Measurements from ENCODE around the gene TERT.

TERT gene

GRCh38 chr5:1245905-1246576 lies 48.8 kb downstream of the TERT start:
- Histone ChIP-seq H3K9ac (ENCODE audit: low read depth, low read length) (no peak overlapping the region), H3K36me3 (ENCODE audit: insufficient read depth, low read length) (no peaks in the 10 kb centered on the region), H3K9me3 (ENCODE audit: insufficient read depth, low read length, severe bottlenecking) (no peaks in the 10 kb centered on the region), H3K4me2 (ENCODE audit: insufficient read depth, low read length) (no peak overlapping the region), H3K4me3 (ENCODE audit: low read depth in 1 of 2, low read length in 2 of 2) (no peak overlapping the region), H3K79me2 (ENCODE audit: insufficient read depth, low read length) (no peaks in the 10 kb centered on the region), H3K27me3 (ENCODE audit: insufficient read depth, low read length, poor library complexity) (no peaks in the 10 kb centered on the region), H3K4me1 (ENCODE audit: insufficient read depth, low read length) (no peaks in the 10 kb centered on the region), H3K27ac (ENCODE audit: low read length) (no peak overlapping the region), H2AFZ (ENCODE audit: low read depth, low read length) (no peak overlapping the region), H4K20me1 (ENCODE audit: insufficient read depth, low read length) (peaks cover 5% of the 10 kb centered on the region; the same call in 1 of the 2 replicates)
- DNase-seq (no peak), ATAC-seq (ENCODE audit: insufficient read depth, low read depth) (no peak)
- no peak for TF ChIP-seq EZH2 (IDR thresholded peaks at IDR 0.05; ENCODE audit: borderline replicate concordance, low read depth, low read length, severe bottlenecking)
- no peak for TF ChIP-seq CTCF (IDR thresholded peaks at IDR 0.05; ENCODE audit: borderline replicate concordance, extremely low read depth, low read length, poor library complexity, severe bottlenecking)

- Histone ChIP-seq H3K4me2 (ENCODE audit: insufficient read depth, low read length) (no peak overlapping the region), H3K27ac (ENCODE audit: low read length) (no peak overlapping the region), H2AFZ (ENCODE audit: low read depth, low read length) (no peak overlapping the region), H3K4me1 (ENCODE audit: insufficient read depth, low read length) (no peaks in the 10 kb centered on the region), H3K27me3 (ENCODE audit: insufficient read depth, low read length, poor library complexity) (no peaks in the 10 kb centered on the region), H3K4me3 (ENCODE audit: low read depth in 1 of 2, low read length in 2 of 2) (no peak overlapping the region), H3K9me3 (ENCODE audit: insufficient read depth, low read length, severe bottlenecking) (no peaks in the 10 kb centered on the region), H3K36me3 (ENCODE audit: insufficient read depth, low read length) (no peaks in the 10 kb centered on the region), H3K79me2 (ENCODE audit: insufficient read depth, low read length) (no peaks in the 10 kb centered on the region), H4K20me1 (ENCODE audit: insufficient read depth, low read length) (peaks cover 5% of the 10 kb centered on the region; the same call in 1 of the 2 replicates), H3K9ac (ENCODE audit: low read depth, low read length) (no peak overlapping the region)
- ATAC-seq (ENCODE audit: insufficient read depth, low read depth) (no peak), DNase-seq (no peak)
- TF ChIP-seq CTCF (IDR thresholded peaks at IDR 0.05; ENCODE audit: borderline replicate concordance, extremely low read depth, low read length, poor library complexity, severe bottlenecking) (no peak), EZH2 (IDR thresholded peaks at IDR 0.05; ENCODE audit: borderline replicate concordance, low read depth, low read length, severe bottlenecking) (no peak)
Observed at GRCh38 chr5:1244976-1245375, 49.9 kb downstream of the TERT start.

GRCh38 chr5:1244255-1244654 lies 50.6 kb downstream of the TERT start:
- no peak overlapping the region for H2AFZ ChIP-seq (ENCODE audit: low read depth, low read length)
- H4K20me1 ChIP-seq (ENCODE audit: insufficient read depth, low read length): peaks cover 5% of the 10 kb centered on the region; the same call in 1 of the 2 replicates
- no peaks in the 10 kb centered on the region for H3K27me3 ChIP-seq (ENCODE audit: insufficient read depth, low read length, poor library complexity)
- no peak for ATAC-seq (ENCODE audit: insufficient read depth, low read depth)
- no peaks in the 10 kb centered on the region for H3K9me3 ChIP-seq (ENCODE audit: insufficient read depth, low read length, severe bottlenecking)
- no peak for TF ChIP-seq EZH2 (IDR thresholded peaks at IDR 0.05; ENCODE audit: borderline replicate concordance, low read depth, low read length, severe bottlenecking)
- TF ChIP-seq CTCF (IDR thresholded peaks at IDR 0.05; ENCODE audit: borderline replicate concordance, extremely low read depth, low read length, poor library complexity, severe bottlenecking): no peak
- DNase-seq: no peak
- no peak overlapping the region for H3K9ac ChIP-seq (ENCODE audit: low read depth, low read length)
- H3K79me2 ChIP-seq (ENCODE audit: insufficient read depth, low read length): no peaks in the 10 kb centered on the region
- H3K4me3 ChIP-seq (ENCODE audit: low read depth in 1 of 2, low read length in 2 of 2): no peak overlapping the region
- H3K27ac ChIP-seq (ENCODE audit: low read length): no peak overlapping the region
- no peak overlapping the region for H3K4me2 ChIP-seq (ENCODE audit: insufficient read depth, low read length)
- no peaks in the 10 kb centered on the region for H3K4me1 ChIP-seq (ENCODE audit: insufficient read depth, low read length)
- no peaks in the 10 kb centered on the region for H3K36me3 ChIP-seq (ENCODE audit: insufficient read depth, low read length)
